K562 (cell line): ENCODE data around the gene RNF181. TPM values are rescaled to one million over a fixed set of nuclear protein-coding genes. Genes with fewer than 3 reads are reported as not detected.
A peak's percentile ranks its signal among the peaks of the same experiment; 100 is the strongest.

Experiments
- CBX2 ChIP-seq: fragments of 200-600 bp; sonication (generic); IDR thresholded peaks from one replicate; pipeline ENCODE4 v1.6.1; 2012; ENCODE audit warnings: mild to moderate bottlenecking, low read length, inconsistent platforms; ENCODE audit not compliant: insufficient read depth, poor library complexity, severe bottlenecking
- CUX1 ChIP-seq: fragments of 200-800 bp; sonication (Bioruptor generic); IDR thresholded peaks from 2 replicates; pipeline ENCODE4 v1.6.1; 2016; ENCODE audit warnings: missing genetic modification characterization, missing compliant biosample characterization
- FOXK2 ChIP-seq, 2 experiments: fragments of 450-650 bp; IDR thresholded peaks in 1 of 2; conservative IDR thresholded peaks in 1 of 2; 2 replicates each; pipeline ENCODE4 v1.6.1; 2016; ENCODE audit warnings: low read depth in 2 of 2, mild to moderate bottlenecking in 1 of 2
- GATAD2A ChIP-seq: fragments of 450-650 bp; IDR thresholded peaks from 2 replicates; pipeline ENCODE4 v1.6.1; 2017
- HNRNPH1 ChIP-seq: fragments of 200-400 bp; formaldehyde crosslinking; optimal IDR thresholded peaks from 2 replicates; pipeline ENCODE3; 2017; ENCODE audit warnings: low read depth, mild to moderate bottlenecking, low read length, moderate library complexity
- LARP7 ChIP-seq: fragments of 450-650 bp; IDR thresholded peaks from 2 replicates; pipeline ENCODE4 v1.6.1; 2016
- NKRF ChIP-seq: fragments of 450-650 bp; IDR thresholded peaks from 2 replicates; pipeline ENCODE4 v1.6.1; 2016; ENCODE audit warnings: borderline replicate concordance
- POLR2AphosphoS2 ChIP-seq: IDR thresholded peaks from 2 replicates; pipeline ENCODE4 v1.6.1; 2012; ENCODE audit warnings: low read length, improper control_type of control experiment
- SNRNP70 ChIP-seq: fragments of 200-400 bp; formaldehyde crosslinking; optimal IDR thresholded peaks from 2 replicates; pipeline ENCODE3; 2017; ENCODE audit warnings: low read depth, low read length
- SRF ChIP-seq, 2 experiments: fragments of 250-450, 450-650 bp in 1 of 2; sonication (Bioruptor Pico) in 1 of 2; sonication (generic) in 1 of 2; formaldehyde crosslinking; IDR thresholded peaks; 2 replicates each; pipeline versions ENCODE4 v1.5.0 to v1.5.1; 2020 to 2022; ENCODE audit warnings: mild to moderate bottlenecking in 1 of 2, missing genetic modification reagents in 1 of 2
- TAF15 ChIP-seq: fragments of 200-400 bp; formaldehyde crosslinking; IDR thresholded peaks from 2 replicates; pipeline ENCODE4 v1.6.1; 2017; ENCODE audit warnings: mild to moderate bottlenecking, low read depth, low read length, moderate library complexity
- ZEB2 ChIP-seq: fragments of 450-650 bp; IDR thresholded peaks from 2 replicates; pipeline ENCODE4 v1.6.1; 2016
- ZNF41 ChIP-seq: fragments of 250-450 bp; sonication (Bioruptor Pico); conservative IDR thresholded peaks from 2 replicates; pipeline ENCODE4 v1.4.0; 2020; ENCODE audit warnings: mild to moderate bottlenecking
- ZNF717 ChIP-seq: fragments of 250-450 bp; sonication (Bioruptor Pico); IDR thresholded peaks from 2 replicates; pipeline ENCODE4 v1.5.0; 2021
- ZNF780A ChIP-seq: fragments of 250-450 bp; sonication (Bioruptor Pico); IDR thresholded peaks from 2 replicates; pipeline ENCODE4 v1.5.0; 2021; ENCODE audit warnings: mild to moderate bottlenecking
- polyA plus RNA-seq, 8 experiments: library from polyadenylated mRNA; depleted of rRNA in 4 of 8; stranded (reverse) in 5 of 8; unstranded in 3 of 8; fragments of >200 nt; fragmentation: Nextera tagmentation in 2 of 8; fragmentation: Illumina TruSeq in 1 of 8; extraction: Ambion mirVana in 2 of 8; extraction: Trizol in 1 of 8; gene quantifications; 2 replicates each; pipeline versions ENCODE4 v1.2.1 to v1.2.3, GENCODE V29; 2011 to 2014; ENCODE audit warnings: inconsistent platforms in 1 of 8, missing spikeins in 1 of 8
- total RNA-seq, 7 experiments: library from RNA; depleted of rRNA in 6 of 7; stranded (reverse); fragments of >200 nt in 6 of 7; fragmentation: Illumina TruSeq in 2 of 7; extraction: Trizol in 2 of 7; gene quantifications; 2 replicates each; pipeline versions ENCODE4 v1.2.1 to v1.2.3, GENCODE V29; 2011 to 2021; ENCODE audit warnings: low replicate concordance in 1 of 7
- TF ChIP-seq, protein P1 (sequence below), 2 experiments: IDR thresholded peaks in 1 of 2; conservative IDR thresholded peaks in 1 of 2; 2 replicates each; pipeline ENCODE4 v1.6.1; 2016; ENCODE audit warnings: low read depth in 2 of 2, mild to moderate bottlenecking in 1 of 2, missing compliant biosample characterization in 1 of 2, missing genetic modification characterization in 1 of 2, moderate library complexity in 1 of 2

The RNF181 gene
- total and polyA plus RNA-seq, 9 of the 15 experiments (the other 6 are each of a cell fraction or from before 2014, with no cell fraction given): 139 to 492 (median 253) TPM

DNA sequence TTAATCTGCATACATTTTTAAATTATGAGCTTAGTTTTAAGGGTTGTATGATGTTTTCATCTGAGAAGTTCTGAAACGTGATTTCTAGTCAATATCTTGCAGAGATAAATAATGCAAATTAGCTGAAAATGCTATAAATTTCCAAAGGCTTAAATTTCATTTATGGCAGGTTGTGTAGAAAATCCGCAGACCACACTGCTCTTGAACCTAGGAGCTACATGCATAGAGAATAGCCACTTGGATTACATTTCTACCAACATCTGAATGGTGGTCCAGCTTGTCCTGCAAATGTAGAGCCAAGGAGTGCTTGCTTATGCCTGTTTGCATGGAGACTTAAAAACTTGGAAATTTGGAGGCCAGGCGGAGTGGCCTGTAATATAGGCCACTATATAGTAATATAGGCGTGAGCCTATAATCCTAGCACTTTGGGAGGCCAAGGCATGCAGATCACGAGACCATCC is 49.7 kb upstream of the RNF181 start (continued):
- TF ChIP-seq NKRF: peak; percentile 13; the same call in 1 of the 2 replicates
- TF ChIP-seq ZNF780A (CRISPR knock-in tag): no peak
- TF ChIP-seq HNRNPH1: no peak
- TF ChIP-seq ZNF717: no peak
- no peak; the same call in 1 of the 2 replicates for TF ChIP-seq POLR2AphosphoS2
- no peak for TF ChIP-seq FOXK2 (conservative IDR thresholded peaks at IDR 0.05 in 1 of 2, IDR thresholded peaks at IDR 0.05 in 1 of 2; ENCODE audit: low read depth in 2 of 2)
- TF ChIP-seq ZNF41: peak; percentile 37; the same call in 1 of the 2 replicates
- TF ChIP-seq CUX1 (CRISPR knock-in tag): no peak
- TF ChIP-seq, protein P1, sequence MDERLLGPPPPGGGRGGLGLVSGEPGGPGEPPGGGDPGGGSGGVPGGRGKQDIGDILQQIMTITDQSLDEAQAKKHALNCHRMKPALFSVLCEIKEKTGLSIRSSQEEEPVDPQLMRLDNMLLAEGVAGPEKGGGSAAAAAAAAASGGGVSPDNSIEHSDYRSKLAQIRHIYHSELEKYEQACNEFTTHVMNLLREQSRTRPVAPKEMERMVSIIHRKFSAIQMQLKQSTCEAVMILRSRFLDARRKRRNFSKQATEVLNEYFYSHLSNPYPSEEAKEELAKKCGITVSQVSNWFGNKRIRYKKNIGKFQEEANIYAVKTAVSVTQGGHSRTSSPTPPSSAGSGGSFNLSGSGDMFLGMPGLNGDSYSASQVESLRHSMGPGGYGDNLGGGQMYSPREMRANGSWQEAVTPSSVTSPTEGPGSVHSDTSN (CRISPR knock-in tag; IDR thresholded peaks at IDR 0.05; ENCODE audit: low read depth): no peak
- TF ChIP-seq, protein P1 (tag; conservative IDR thresholded peaks at IDR 0.05; ENCODE audit: low read depth): no peak
- no peak for TF ChIP-seq LARP7
- TF ChIP-seq GATAD2A: no peak
- no peak for TF ChIP-seq CBX2
- no peak for TF ChIP-seq SRF (CRISPR knock-in tag; IDR thresholded peaks at IDR 0.05)
- TF ChIP-seq TAF15: no peak
- TF ChIP-seq ZEB2: no peak
- TF ChIP-seq SNRNP70: no peak
